NCI-H187 (cell line): ENCODE measurements around the gene VPS26C.
"Not testable (repeated sequence)": the region's sequence is repeated elsewhere in the genome, so short reads cannot be mapped to it uniquely, and the experiment has no call there.

Experiments used
- DNase-seq, 2 experiments: peaks; one replicate each; lab custom pipeline; 2025; lab: John Stamatoyannopoulos, UW

VPS26C gene

DNA sequence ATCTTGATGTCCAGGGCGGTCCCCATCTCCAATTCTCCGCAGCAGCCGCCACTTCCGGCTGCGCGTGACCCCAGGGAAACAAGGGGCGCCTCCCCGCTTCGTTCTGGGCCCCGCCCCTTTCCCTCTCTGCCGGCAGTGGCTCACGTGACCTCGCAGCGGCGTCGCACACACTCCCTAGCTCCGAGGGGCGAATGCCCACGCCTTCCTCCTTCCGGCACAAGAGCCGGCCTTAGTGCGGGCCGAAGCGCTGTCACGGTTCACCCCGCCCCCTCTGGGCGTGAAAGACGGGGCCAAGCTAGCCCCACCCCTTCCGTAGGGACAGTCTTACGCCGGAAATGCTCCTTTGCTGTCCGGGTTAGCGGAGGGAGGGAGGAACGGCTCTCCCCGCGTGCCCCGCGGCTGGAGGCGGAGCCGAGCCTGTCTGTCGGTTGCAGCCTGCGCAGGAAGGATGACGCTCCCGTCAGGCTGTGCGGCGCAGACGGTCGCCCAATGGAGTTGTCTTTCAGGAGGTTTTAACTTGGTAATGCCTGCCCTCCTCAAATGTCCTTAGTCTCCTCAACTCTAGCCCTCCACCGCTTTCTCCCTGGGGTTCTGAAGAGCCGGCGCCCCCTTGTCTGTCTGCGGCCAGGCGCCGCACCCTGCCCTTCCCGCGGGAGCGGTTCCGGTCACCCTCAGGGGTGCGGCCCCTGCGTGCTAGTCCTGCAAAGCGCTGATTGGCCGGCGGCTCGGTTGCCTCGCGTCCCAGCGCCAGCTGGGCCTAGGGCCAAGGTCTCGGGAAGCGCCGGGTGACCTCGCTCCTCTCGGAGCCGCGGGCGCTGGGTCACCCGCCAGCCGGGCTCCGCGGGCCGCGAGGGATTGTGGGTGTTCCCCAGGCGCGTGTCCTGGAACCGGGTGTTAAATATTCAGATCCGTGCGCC is at the start of gene VPS26C:
VPS26C (minus strand) TSS at position 66 of the 917 bp plus-strand sequence; CDS start at position 26, 40 bp downstream.
- peak; percentile 98 to 99 for DNase-seq

GRCh38 chr21:37316072-37316471 is 48.9 kb upstream of the VPS26C start:
- DNase-seq = not testable (repeated sequence)

- DNase-seq = no peak
Observed at GRCh38 chr21:37300114-37300751, 33.1 kb upstream of the VPS26C start.

DNA sequence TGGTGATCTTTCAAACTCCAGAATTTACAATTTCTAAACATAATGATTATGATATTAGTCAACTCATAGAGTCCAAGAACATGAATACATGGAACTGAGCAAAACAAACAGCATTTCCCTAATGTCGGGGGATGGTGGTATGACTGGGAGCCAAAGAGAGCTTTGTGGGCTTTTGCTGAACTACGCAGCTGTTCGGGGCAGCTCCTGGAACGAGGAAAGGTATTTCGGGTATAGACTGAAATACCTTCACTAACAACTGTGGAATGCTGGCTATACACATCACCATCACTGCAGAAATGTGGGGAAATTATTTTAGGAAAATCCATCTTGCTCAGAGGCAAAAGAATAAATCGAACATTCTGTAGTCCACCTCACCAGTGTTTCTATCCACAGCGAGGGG is 30.2 kb upstream of the VPS26C start:
- no peak for DNase-seq

DNA sequence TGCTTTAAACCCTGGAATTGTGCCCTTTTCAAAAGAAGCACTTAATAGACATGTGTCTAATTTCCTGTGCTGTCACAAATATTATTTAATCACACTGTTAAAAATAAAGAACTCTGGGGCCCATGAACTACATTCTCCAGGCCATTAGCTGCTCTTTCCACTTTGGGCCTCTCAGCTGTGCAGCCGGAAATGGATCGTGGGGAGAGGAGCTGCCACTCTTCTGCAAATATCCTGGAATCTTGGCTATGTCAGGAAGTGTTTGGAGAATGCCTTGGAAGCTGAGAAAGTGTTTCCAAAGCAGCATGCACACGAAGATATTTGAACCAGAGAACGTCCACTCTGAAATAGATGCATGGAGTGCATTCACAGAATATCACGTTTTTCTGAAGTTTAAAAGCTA is 27.5 kb upstream of the VPS26C start:
- no peak for DNase-seq

DNA sequence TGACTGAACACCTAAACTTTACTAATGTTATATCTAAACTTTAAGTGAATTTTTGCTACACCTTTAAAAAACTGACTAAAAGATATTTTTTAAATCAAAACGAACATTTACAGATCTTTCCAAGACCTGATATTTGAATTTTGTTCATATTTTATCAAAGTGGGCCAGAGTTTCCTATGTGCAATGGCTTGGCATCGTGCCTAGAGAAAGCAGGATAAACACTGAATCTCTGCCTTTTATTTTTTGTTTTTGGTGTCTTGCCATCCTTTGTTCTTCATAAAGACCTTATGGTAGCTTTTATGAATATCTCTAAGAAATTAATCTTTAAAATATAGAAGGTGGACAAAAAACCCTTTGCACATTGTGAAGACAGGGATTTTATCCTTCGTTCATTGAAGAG is 25.8 kb upstream of the VPS26C start:
- no peak for DNase-seq

DNA sequence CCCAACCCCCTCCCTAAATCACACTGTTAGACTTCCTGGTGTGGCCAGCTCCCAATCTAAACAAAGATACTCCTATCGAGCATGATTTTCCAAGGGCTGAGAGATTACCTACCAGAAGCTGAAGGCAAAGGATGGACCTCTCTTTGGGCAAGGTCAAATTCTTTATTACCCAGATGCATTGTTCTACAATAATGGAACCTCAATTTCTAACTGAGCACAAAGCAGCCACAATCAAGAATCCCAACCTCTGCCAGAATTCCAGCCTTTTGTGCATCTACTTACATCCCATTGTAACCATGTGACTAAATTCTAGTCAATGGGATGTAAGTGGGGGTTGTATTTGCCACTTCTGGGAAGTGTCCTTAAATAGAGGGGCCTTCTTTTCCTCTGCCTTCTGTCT is 24.9 kb upstream of the VPS26C start:
- no peak for DNase-seq

- DNase-seq = not testable (repeated sequence)
Observed at GRCh38 chr21:37283191-37283710, 16.1 kb upstream of the VPS26C start.

DNA sequence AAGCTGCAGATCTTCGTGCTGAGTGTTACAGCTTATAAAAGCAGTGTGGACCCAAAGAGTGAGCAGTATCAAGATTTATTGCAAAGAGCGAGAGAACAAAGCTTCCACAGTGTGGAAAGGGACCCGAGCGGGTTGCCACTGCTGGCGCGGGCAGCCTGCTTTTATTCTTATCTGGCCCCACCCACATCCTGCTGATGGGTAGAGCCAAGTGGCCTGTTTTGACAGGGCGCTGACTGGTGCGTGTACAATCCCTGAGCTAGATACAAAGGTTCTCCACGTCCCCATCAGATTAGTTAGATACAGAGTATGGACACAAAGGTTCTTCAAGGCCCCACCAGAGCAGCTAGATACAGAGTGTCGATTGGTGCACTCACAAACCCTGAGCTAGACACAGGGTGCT is 15.5 kb upstream of the VPS26C start:
- DNase-seq = not testable (repeated sequence)

DNA sequence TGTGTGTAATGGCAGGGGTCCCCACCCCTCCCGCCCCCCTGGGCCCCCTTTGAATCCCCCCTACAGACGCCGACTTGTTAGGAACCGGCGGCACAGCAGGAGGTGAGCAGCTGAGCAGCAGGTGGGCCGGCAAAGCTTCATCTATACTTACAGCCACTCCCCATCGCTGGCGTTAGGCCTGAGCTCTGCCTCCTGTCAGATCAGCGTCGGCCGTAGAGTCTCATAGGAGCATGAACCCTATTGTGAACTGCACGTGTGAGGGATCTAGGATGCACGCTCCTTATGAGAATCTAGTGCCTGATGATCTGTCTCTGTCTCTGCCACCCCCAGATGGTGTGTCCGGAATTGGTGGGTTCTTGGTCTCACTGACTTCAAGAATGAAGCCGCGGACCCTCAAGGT is 14.9 kb upstream of the VPS26C start:
- no peak for DNase-seq

DNA sequence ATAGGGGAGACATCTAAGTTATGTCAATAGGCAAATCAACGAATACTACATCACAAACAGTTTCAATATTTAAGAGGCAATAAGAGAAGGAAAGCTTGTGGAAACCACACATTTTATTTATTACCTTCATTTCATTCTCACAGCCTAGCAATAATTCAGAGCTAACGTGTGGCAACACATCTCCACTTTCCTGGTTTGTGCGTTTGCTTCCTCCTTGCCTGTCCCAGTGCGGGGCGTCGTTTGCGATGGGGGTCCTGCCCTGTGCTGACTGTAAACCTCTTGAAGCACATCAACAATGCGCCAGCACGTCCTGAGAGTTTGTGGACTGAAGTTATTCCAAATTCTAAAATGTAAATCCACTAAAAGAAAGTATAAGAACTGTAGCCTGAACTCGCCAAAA is 14.4 kb upstream of the VPS26C start:
- no peak for DNase-seq

DNA sequence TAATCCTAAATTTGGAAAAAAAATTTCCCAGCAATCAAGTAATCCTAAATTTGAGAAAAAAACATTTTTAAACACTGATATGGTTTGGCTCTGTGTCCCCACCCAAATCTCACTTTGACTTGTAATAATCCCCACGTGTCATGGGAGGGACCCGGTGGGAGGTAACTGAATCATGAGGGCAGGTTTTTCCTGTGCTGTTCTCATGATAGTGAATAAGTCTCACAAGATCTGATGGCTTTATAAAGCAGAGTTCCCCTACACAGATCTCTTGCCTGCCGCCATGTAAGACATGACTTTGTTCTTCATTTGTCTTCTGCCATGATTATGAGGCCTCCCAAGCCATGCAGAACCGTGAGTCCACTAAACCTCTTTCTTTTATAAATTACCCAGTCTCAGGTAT is 12.1 kb upstream of the VPS26C start:
- DNase-seq = not testable (repeated sequence)

GRCh38 chr21:37278199-37278598 is 11.1 kb upstream of the VPS26C start:
- no peak for DNase-seq

GRCh38 chr21:37276377-37276776 is 9.2 kb upstream of the VPS26C start:
- no peak for DNase-seq

DNA sequence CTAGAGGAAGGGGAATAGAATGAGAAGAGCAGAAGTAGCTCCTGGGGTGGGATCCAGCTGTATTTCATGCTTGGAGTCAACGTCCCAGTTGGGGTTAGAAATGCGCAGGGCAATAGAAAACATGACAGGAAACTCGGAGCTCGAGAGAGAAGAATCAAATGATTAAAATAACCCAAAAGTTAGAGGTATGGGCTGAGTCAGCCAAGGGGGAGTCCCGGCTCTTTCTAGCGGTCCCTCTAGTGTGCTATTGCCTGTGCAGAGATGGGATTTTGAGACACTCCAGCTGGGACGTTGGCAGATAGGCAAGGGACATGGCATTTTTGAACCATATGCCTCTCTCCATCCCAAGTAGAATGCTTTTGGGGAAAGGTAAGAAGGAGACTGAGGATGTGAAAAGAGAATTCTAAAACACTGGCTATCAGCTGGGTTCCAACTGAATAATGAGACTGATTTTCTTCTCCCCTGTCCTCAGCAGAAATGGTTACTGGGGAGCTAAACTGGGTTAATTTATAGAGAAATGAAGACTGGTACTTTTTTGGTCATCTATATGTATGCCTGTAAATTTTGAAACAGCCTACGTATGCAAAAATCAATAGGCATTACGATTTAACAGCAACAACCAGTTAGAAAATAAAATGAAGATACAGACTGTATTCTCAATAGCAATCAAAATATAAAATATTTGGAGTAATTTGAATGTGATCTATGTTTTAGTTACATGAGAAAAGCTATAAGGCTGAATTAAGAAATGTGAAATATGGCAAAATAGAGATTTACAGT is 7.0 kb upstream of the VPS26C start:
- DNase-seq = no peak

- DNase-seq = no peak
Observed at GRCh38 chr21:37273440-37273839, 6.3 kb upstream of the VPS26C start.

DNA sequence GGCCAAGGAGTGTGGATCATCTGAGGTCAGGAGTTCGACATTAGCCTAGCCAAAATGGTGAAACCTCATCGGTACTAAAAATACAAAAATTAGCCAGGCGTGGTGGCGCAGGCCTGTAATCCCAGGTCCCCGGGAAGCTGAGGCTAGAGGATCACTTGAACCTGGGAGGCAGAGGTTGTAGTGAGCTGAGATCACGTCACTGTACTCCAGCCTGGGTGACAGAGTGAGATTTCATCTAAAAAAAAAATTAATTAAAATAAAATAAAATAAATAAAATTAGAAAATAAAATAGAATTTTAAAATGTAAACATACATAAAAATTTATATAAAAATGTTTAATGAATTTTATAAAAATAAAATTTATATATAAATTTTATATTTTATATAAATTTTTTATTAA is 5.8 kb upstream of the VPS26C start:
- DNase-seq = no peak

DNA sequence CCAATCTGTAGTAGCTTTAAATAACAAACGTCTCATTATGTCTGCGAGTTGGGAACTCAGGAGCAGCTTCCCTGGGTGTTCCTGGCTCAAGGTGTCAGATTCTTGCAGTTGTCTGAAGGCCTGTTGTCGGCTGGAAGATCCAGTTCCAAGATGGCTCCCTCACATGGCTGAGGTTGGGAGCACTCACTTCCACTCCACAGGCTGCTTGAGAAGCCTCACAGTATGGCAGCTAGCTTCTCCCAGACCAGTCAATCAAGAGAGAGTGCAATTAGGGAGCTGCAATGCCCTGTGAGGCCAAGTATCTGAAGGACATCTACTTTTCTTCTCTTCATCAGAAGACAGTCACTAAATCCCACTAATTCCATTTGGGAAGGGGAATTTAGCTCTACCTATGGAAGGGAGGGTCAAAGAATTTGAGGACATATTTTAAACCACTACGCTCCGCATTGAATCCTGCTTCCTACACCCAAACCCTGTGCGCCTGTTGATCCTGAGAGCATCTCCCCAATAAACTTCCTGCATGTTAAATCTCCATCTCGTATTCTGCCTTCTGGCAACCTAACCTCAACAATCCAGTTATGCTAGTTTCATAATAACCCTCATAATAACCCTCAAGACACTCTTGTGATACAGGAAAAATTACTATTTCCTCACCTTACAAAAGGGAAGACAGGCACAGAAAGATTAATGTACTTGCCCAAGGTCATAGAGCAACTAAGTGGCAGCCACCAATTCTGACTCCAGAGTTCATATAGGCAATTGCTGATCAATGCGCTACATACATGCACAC is 3.6 kb upstream of the VPS26C start:
- no peak for DNase-seq

DNA sequence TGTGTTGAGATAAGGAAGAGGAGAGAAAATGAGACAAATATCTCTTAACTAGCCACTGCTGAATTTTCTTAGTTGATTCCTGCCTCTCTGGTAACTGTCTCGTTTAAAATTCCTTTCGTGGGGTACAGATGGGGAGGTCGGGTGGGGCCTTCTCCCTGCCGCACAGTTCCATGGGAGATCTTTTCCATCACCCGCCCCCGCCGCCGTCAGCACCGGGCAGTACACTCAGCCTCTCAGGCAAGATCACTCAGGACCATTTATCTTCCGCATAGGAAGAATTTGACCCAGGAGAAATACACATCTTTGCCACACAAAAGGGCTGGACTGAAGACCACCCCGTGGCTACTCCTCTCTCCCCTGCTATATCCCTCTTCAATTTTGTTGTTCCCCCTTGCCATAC is 2.3 kb upstream of the VPS26C start:
- DNase-seq = no peak

DNA sequence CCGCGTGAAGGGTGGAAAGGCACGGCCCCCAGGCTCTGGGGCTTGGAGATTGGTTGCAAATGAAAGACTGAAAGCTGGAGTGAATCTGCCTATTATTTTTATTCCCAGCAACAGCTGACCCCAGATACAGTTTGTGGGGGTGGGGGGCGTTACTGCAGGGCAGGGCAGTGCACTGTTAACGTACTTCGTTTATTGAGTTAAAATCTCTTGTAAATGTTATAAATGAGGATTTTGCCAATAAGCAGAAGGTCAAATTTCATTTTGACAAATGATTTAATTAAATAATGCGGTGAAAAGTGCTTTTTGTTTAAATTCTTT is 1.0 kb upstream of the VPS26C start:
- no peak for DNase-seq

- DNase-seq = peak; percentile 81 to 83
Observed at GRCh38 chr21:37266515-37267221, 466 bp downstream of the VPS26C start.
